Posterior vena cava (tissue), 2 donors: ENCODE measurements around the gene DNAJB9. TPM values are rescaled to one million over a fixed set of nuclear protein-coding genes. Genes with fewer than 3 reads are reported as not detected.
"Not testable (repeated sequence)": the region's sequence is repeated elsewhere in the genome, so short reads cannot be mapped to it uniquely, and the experiment has no call there.

ENCODE experiments used
- DNase-seq: peaks from one replicate; pipeline ENCODE4 v3.0.0-alpha.2; 2020; ENCODE audit warnings: low spot score
- intact Hi-C, 2 donors: fragments of 100-400 bp; cut with DNase I; formaldehyde crosslinking; loops; one replicate each; pipeline versions ENCODE4 v1.14.1 to v1.14.2; 2022 to 2023
- long read RNA-seq, 2 donors: library from polyadenylated mRNA; unstranded; transcript quantifications; one replicate each; pipeline ENCODE4 v2.0.0, GENCODE V29; 2020 to 2021
- total RNA-seq, 2 donors: library from RNA; stranded (reverse); fragmentation: NEBNext Ultra II Directional; extraction: Animal tissue kit (Norgen Biotek cat#: 25700); gene quantifications; one replicate each; pipeline ENCODE4 v1.2.1, GENCODE V29; 2021
- donor health status: DM: yes; HTN: yes; CAD: no.
- donor health status: DM: yes; HTN: yes; CAD: no.

The DNAJB9 gene
- 10 to 100 TPM; 29.2 to 30.0 TPM for total RNA-seq
- long read RNA-seq, donor 1, transcript DNAJB9-201 (3 exons, 2,715 nt): major isoform, 25 of 27 reads
- long read RNA-seq, donor 1, partial matches to known transcripts: 1 of 27 reads
- long read RNA-seq, donor 1, other reads (novel, unspliced or antisense): 1 of 27 reads
- long read RNA-seq, donor 2, transcript DNAJB9-201 (3 exons, 2,715 nt): major isoform, 98 of 104 reads
- long read RNA-seq, donor 2, partial matches to known transcripts: 3 of 104 reads
- long read RNA-seq, donor 2, other reads (novel, unspliced or antisense): 3 of 104 reads

GRCh38 chr7:108569381-108570145, at the start of gene DNAJB9, which contains the start of gene THAP5:
DNAJB9 (plus strand) TSS chr7:108569874; CDS start chr7:108571727, 1,853 bp downstream.
THAP5 (minus strand) TSS chr7:108569706; CDS start chr7:108569569, 137 bp downstream.
- intact Hi-C loops: loop anchor here (1.0 to 5.0 kb wide), 2 partner anchors 20 to 47 kb away; no protein-coding TSS in a partner anchor
- DNase-seq: peak; percentile 100

DNA sequence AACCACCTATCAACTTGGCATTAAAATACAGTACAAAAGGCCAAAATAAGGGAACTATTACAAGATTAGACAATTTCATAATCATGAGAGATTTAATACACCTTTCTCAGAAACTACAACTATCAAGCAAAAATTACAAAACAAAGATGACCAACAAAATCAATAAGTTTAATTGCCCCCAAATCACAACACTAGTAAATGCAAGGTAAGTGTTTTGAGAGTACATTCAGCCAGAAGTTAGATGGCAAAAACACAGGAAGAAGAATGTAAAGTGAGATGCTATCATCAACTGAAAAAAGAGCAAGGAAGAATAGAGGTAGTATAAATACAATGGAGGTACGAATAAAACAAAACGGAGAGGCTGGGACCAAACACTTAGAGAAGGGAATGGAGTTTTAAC, 46.9 kb upstream of the DNAJB9 start:
- no peak for DNase-seq
- intact Hi-C loops: loop anchor here in 1 of 2 donors (5.0 kb wide), 1 partner anchor 45 kb away; the partner anchor contains the start of genes DNAJB9 and THAP5

GRCh38 chr7:108525327-108525984, 44.2 kb upstream of the DNAJB9 start:
- no peak for DNase-seq
- intact Hi-C loops: no loop called here

DNA sequence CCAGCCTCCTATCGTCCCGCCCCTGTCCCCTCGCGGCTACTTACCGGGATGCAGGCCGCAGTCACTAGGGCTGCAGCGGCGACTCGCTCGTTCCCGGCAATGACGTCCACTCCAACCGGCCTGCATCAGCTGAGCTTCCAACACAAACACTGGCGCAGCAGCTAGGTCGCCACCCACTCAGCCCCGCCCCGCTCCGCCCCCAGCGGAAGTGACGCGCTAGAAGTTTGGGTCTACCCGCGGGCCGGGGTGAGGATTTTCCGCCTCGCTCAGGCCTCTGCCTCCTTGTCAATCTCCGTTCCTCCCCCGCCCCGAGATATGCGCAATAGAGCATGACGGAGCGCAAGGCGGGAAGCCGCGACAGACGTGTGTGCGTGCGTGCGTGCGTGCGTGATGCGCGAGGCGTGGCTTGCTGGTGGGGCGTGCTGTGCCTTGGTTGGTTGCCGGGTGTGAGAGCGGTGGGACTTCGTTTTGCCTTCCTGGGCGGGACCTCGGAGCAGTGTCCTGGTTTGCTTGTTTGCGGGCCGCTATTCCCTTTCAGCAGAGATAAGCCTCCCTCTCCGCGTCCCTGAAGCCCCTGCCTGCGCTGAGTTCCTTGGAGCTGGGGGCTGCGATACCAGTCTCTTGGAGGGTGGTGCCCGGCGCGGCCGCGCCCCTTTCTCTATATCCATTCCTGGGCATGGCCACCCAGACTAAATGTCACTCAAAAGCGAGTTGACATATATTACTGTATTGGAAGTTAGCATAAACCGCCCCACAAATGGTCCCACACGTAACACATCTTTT, 43.5 kb upstream of the DNAJB9 start, which contains the start of gene PNPLA8:
TSS of gene PNPLA8 (minus strand) at position 151 of the 783 bp plus-strand sequence. CDS start 10,644 bp downstream, outside the sequence.
- DNase-seq: peak; percentile 100
- intact Hi-C loops: no loop called here

DNA sequence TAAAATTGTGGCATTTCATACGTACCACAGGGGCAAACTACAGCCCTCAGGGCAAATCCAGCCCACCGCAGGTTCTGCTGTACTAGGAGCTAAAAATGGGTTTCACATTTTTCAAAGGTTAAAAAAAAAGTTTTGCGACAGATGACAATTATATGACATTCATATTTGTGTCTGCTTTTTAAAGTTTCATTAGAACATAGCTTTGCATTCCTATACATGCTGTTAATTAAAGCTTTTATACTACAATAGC, 43.0 kb upstream of the DNAJB9 start:
- intact Hi-C loops: no loop called here

GRCh38 chr7:108528183-108528712, 41.4 kb upstream of the DNAJB9 start:
- intact Hi-C loops: no loop called here
- no peak for DNase-seq

More for the DNA sequence above, 43.0 kb upstream of the DNAJB9 start:
- DNase-seq: no peak

DNA sequence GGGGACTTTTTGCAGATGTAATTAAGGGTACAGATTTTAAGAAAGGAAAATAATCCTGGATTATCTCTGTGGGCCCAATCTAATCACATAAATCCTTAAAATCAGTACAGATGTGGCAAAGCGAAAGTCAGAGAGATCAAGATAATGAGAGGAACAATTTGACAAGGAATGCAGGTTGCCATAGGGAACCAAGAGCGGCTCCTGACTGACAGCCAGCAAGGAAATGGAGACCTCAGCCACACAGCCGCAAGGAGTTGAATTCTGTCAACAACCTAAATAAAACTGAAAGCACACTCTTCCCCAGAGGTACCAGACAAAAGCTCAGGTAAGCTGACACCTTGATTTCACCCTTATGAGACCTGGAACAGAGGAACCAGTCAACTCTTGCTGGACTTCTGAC, 40.3 kb upstream of the DNAJB9 start:
- intact Hi-C loops: no loop called here
- DNase-seq: no peak

DNA sequence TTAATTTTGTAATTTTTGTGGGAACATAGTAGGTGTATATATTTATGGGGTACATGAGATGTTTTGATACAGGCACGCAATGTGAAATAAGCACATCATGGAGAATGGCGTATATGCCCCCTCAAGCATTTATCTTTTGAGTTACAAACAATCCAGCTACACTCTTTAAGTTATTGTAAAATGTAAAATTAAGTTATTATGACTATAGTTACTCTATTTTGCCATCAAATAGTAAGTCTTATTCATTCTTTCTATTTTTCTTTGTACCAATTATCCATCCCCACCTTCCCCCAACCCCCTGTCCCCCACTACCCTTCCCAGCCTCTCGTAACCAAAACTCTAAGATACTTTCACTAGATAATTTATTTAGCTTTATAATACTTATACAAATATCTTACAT, 36.0 kb upstream of the DNAJB9 start:
- intact Hi-C loops: no loop called here
- no peak for DNase-seq

DNA sequence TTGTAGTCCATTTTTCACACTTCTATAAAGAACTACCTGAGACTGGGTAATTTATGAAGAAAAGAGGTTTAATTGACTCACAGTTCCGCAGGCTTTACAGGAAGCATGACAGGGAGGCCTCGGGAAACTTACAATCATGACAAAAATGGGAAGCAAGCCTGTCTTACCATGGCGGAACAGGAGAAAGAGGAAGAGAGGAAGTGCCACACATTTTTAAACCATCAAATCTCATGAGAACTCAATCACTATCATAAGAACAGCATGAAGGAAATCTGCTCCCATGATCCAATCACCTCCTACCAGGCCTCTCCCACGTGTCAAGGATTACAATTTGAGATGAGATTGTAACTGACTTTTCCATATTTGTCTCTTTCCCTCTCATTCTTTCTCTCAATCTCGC, 34.4 kb upstream of the DNAJB9 start:
- no peak for DNase-seq
- intact Hi-C loops: no loop called here

GRCh38 chr7:108535744-108536143, 33.9 kb upstream of the DNAJB9 start:
- intact Hi-C loops: no loop called here

GRCh38 chr7:108537229-108537628, 32.4 kb upstream of the DNAJB9 start:
- no peak for DNase-seq
- intact Hi-C loops: no loop called here

More at GRCh38 chr7:108535744-108536143, 33.9 kb upstream of the DNAJB9 start:
- DNase-seq: no peak

- intact Hi-C loops, DNase-seq: not testable (repeated sequence)
These were observed 31.4 kb upstream of the DNAJB9 start for GRCh38 chr7:108538236-108538635.

DNA sequence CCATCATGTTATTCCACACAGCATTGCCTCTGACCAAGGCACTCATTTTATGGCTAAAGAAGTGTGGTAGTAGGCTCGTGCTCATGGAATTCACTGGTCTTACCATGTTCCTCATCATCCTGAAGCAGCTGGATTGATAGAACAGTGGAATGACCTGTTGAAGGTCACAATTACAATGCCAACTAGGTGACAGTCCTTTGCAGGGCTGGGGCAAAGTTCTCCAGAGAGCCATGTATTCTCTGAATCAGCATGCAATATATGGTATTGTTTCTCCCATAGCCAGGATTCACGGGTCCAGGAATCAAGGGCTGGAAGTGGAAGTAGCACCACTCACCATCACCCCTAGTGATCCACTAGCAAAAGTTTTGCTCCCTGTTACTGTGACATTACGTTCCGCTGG, 31.0 kb upstream of the DNAJB9 start:
- DNase-seq, intact Hi-C loops: not testable (repeated sequence)

GRCh38 chr7:108541478-108541877, 28.2 kb upstream of the DNAJB9 start:
- no peak for DNase-seq
- intact Hi-C loops: no loop called here

- DNase-seq, intact Hi-C loops: not testable (repeated sequence)
These were observed 21.4 kb upstream of the DNAJB9 start for GRCh38 chr7:108548141-108548896.

GRCh38 chr7:108556665-108557064, 13.0 kb upstream of the DNAJB9 start:
- DNase-seq, intact Hi-C loops: not testable (repeated sequence)

DNA sequence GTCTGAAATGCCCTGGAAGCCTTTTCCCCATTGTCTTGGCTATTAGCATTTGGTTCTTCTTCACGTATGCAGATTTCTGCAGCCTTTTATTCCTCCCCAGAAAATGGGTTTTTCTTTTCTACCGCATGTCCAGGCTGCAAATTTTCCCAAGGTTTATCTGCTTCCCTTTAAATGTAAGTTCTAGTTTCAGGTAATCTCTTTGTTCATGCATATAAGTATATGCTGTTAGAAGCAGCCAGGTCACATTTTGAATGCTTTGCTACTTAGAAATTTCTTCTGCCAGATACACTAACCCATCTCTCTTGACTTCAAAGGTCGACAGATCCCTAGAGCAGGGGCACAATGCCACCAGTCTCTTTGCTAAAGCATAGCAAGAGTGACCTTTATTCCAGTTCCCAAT, 12.5 kb upstream of the DNAJB9 start:
- intact Hi-C loops: no loop called here
- no peak for DNase-seq

DNA sequence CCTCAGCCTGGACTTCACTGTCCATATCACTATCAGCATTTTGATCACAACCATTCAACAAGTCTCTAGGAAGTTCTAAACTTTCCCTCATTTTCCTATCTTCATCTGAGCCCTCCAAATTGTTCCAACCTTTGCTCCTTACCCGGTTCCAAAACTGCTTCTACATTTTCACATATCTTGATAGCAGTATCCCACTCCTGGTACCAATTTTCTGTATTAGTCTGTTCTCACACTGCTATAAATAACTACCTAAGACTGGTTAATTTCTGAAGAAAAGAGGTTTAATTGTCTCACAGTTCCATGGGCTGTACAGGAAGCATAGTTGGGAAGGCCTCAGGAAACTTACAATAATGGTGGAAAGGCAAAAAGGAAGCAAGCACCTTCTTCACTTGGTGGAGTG, 12.1 kb upstream of the DNAJB9 start:
- intact Hi-C loops: no loop called here
- DNase-seq: no peak
